ENCODE measurements around the gene PDE1A.

GRCh38 chr2:182220998-182221397, 205.8 kb downstream of the PDE1A start:
- TF ChIP-seq POLR2A (IDR thresholded peaks at IDR 0.05; ENCODE audit: low read depth, low read length) (no peak), GABPA (IDR thresholded peaks at IDR 0.05; ENCODE audit: low read depth) (no peak), EZH2 (IDR thresholded peaks at IDR 0.05; ENCODE audit: borderline replicate concordance, control insufficient read depth, low read depth, low read length) (no peak)
- TF ChIP-seq, protein P1, sequence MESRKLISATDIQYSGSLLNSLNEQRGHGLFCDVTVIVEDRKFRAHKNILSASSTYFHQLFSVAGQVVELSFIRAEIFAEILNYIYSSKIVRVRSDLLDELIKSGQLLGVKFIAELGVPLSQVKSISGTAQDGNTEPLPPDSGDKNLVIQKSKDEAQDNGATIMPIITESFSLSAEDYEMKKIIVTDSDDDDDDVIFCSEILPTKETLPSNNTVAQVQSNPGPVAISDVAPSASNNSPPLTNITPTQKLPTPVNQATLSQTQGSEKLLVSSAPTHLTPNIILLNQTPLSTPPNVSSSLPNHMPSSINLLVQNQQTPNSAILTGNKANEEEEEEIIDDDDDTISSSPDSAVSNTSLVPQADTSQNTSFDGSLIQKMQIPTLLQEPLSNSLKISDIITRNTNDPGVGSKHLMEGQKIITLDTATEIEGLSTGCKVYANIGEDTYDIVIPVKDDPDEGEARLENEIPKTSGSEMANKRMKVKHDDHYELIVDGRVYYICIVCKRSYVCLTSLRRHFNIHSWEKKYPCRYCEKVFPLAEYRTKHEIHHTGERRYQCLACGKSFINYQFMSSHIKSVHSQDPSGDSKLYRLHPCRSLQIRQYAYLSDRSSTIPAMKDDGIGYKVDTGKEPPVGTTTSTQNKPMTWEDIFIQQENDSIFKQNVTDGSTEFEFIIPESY (IDR thresholded peaks at IDR 0.05) = no peak

Measured in GM12878 (cell line).